GM12801 (cell line): ENCODE results near the gene TRIM15.

Experiments
- TF ChIP-seq, protein P1 (sequence below): IDR thresholded peaks from one replicate; pipeline ENCODE4 v1.5.1; 2011; ENCODE audit warnings: control low read depth; ENCODE audit not compliant: insufficient read length; ENCODE audit errors: extremely low read depth

Gene TRIM15

DNA sequence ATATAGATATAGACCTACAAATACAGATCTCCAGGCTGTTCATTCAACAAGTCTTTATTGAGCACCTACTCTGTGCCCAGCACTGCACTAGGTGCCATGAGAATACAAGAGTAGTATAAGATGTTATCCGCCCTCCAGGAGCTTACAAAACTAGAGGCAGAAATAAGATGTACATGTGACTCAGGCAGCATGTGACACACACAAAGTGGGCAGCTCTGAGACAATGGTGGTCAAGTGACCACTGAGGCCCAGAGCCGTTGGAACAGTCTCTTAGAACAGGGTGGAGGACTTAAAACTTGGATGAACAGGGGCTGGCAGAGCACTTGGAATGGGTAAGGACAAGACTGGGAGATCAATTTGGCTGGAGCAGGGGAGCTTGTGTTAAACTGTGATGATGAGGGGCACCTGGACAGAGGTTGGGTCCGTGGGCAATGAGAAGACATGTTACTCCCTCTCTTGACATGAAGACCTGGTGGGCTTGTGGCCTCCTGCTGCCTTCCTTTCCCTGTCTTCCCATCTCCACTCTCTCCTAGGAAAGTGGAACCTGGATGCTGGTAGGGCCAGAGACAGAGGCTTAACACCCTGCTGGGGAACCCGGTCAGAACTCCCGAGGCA is 21.2 kb downstream of the TRIM15 start:
- TF ChIP-seq, protein P1, sequence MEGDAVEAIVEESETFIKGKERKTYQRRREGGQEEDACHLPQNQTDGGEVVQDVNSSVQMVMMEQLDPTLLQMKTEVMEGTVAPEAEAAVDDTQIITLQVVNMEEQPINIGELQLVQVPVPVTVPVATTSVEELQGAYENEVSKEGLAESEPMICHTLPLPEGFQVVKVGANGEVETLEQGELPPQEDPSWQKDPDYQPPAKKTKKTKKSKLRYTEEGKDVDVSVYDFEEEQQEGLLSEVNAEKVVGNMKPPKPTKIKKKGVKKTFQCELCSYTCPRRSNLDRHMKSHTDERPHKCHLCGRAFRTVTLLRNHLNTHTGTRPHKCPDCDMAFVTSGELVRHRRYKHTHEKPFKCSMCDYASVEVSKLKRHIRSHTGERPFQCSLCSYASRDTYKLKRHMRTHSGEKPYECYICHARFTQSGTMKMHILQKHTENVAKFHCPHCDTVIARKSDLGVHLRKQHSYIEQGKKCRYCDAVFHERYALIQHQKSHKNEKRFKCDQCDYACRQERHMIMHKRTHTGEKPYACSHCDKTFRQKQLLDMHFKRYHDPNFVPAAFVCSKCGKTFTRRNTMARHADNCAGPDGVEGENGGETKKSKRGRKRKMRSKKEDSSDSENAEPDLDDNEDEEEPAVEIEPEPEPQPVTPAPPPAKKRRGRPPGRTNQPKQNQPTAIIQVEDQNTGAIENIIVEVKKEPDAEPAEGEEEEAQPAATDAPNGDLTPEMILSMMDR: no peak

DNA sequence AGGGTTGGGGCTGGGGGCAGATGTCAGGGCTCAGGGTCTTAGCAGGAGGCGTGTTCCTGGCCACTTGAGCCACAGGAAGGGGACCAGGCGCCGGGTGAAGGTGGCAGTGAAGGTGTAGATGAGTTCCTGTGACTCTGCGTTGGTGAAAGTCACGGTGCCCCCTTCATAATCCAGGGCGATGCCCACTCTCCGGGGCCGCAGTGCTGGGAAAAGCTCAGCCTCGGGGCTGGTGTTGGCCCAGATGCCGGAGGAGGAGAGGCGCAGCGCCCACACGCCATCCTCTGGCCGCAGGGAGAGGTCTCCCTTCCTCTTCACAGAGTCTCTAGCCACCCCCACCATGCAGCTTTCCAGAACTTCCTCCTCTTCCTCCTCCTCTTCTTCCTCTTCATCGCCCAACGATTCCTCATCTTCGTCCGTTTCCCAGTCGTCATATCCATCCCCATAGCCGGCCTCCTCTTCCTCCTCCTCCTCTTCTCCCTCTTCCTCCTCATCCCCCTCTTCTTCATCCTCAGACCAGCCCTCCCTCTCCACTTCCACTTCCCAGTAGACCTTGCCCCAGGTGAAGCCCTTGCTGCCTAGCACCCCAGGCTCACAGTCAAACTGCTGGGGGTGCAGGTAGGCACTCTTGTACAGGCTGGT is 22.6 kb downstream of the TRIM15 start:
- TF ChIP-seq, protein P1: no peak

DNA sequence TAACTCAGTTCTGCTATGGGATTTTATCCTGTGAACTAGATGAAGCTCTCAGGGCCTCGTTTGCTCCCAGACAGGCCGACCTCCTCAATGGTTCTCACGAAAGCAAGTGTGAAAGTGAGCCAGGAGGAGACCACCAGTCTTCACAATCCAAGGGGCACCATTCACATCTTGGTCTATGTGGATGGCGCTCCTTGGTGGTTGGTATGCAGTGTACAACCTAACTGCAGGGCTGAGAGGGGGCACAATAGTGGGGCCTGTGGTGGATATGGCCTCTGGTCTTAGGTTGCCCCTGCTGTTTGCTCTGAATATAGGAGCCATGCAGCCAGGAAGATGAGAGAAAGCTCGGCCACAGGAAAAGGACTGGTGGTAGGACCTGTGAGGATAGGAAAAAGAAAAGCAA is 25.2 kb downstream of the TRIM15 start:
- TF ChIP-seq, protein P1: no peak

DNA sequence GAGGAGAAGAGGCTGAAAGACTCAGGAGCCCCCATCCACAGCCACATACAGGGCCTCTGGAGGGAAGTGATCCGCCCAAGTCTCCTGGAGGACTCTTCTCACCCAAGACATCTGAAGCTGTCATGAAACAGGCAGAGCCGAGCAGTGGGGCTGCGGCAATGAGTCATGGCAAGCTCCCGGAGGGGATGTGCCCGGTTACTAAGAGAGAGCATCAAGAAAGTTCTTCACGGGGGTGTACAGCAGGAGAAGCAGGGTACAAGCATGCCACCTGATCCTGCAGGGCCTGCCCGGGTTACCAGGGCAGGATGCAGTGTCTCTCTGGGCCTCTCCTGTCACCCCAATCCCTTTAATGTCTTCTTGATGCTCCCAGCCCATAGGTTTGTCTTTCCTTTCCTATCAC is 28.7 kb downstream of the TRIM15 start:
- TF ChIP-seq, protein P1: no peak

DNA sequence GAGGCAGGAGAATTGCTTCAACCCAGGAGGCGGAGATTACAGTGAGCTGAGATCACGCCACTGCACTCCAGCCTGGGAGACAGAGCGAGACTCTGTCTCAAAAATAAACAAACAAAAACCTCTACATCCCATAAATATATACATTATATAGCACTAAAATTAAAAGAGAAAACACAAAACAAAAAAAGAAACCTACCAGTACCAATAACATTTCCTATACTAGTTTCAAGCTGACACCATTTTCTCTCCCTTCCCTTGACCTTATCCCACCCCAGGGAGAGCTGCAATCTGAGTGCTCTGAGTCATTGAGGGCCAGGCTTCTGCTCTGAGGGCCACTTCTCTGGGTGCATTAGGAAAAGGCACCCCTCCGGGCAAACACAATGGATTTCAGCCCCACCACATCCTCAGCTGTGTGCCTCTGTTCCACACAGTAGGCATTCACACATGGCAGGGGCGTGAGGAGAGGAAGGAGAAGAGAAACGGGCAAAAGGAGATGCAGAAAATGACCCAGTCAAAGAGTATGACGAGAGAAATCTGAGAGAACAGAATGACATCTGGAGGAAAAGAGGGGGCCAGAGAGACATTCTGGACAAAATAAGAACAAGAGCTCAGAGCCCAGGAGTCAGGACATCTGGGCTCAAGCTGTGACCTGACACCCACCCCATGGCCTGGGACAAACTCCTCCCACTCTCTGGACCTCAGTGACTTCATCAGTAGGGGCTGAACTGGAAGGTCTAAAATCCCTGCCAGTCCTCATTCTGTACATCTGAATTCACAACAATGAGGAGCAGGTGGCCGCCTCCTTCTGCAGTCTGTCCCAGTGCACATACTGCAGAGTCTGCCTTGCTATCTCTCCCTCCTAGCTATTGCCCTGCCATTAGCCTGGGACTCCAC is 31.7 kb downstream of the TRIM15 start:
- TF ChIP-seq, protein P1: no peak

DNA sequence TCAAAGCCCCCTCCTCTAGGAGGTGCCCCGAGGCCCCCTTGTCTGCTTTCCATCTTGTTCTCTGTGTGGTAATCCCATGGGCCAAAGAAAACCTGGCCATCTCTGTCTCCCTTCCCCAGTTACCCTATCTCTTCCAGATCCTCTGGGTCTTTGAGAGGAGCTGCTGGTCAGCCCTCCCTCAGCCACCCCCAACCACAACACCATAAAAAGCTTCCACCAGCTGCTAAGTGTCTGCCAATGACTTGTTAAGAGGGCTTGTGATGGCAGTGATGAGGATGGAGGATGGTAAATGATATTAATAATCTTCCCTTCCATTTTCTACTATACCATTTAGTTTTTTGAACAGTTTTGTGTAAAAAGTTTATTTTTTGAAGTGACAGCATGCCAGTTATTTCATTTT is 32.6 kb downstream of the TRIM15 start:
- TF ChIP-seq, protein P1: no peak

DNA sequence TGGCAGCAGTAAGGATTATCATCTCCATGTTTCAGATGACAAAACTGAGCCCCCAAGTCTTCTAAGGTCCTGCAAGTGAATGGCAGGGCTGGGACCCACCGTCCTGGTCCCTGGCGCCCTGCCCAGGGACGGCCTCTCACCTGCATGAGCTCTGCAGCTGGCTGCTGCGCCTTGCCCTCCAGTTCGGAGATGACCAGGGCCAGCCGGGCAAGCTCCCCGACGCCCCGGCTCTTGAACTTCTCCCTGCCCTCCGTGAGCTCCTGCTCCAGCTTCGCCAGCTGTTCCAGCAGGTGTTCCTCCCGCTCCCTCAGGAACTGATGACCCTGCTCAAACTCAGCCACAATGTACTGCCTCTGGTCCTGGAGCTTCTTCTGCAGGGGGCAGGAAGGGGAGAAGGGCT is 33.0 kb downstream of the TRIM15 start:
- TF ChIP-seq, protein P1: no peak
